GM06990 (cell line): ENCODE measurements around the gene C17orf114.

ENCODE experiments used
- DNase-seq: peaks from one replicate; pipeline ENCODE4 v3.0.0-alpha.2; 2011; ENCODE audit not compliant: insufficient read length; ENCODE audit errors: extremely low read depth
- H3K27me3 ChIP-seq: replicated peaks from 2 replicates; pipeline ENCODE4 v1.6.0; 2011; ENCODE audit warnings: low read length; ENCODE audit not compliant: control insufficient read depth, insufficient read depth
- H3K36me3 ChIP-seq: 2 replicates; pipeline ENCODE4 v1.5.1; 2011; ENCODE audit warnings: low read length; ENCODE audit not compliant: control insufficient read depth, insufficient read depth
- H3K4me3 ChIP-seq: replicated peaks from 2 replicates; pipeline ENCODE4 v1.5.1; 2011; ENCODE audit warnings: low read depth, mild to moderate bottlenecking, control low read depth, low read length
- TF ChIP-seq, protein P1 (sequence below): IDR thresholded peaks from 2 replicates; pipeline ENCODE4 v1.5.1; 2011; ENCODE audit warnings: low read length, control low read depth, mild to moderate bottlenecking, inconsistent platforms; ENCODE audit not compliant: insufficient read depth, poor library complexity, severe bottlenecking

C17orf114 gene

DNA sequence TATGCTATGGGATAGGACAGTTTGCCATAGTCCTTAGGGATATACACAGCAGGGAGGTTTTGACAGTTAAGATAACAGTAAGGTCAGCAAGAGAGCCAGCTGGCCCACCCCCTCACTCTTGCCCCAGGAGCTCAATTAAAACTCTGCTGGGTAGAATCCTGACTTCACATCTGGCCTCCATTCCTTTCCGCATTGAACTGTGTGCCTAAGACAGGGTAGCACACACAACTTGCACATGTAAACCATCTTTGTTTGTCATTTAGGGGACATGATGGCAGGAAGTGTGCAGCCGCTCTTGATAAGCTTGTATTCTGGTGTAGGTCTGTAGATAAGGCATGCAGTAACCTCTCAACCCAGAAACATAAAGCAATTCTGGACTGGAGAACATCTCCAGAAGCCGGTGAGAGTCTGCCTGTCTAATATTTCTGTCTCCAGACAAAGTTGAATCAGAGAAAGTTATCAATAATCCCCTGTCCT is 36.2 kb upstream of the C17orf114 start:
- Histone ChIP-seq H3K27me3 (no peaks in the 10 kb centered on the region), H3K36me3 (peaks cover 9% of the 10 kb centered on the region), H3K4me3 (no peak overlapping the region)
- TF ChIP-seq, protein P1, sequence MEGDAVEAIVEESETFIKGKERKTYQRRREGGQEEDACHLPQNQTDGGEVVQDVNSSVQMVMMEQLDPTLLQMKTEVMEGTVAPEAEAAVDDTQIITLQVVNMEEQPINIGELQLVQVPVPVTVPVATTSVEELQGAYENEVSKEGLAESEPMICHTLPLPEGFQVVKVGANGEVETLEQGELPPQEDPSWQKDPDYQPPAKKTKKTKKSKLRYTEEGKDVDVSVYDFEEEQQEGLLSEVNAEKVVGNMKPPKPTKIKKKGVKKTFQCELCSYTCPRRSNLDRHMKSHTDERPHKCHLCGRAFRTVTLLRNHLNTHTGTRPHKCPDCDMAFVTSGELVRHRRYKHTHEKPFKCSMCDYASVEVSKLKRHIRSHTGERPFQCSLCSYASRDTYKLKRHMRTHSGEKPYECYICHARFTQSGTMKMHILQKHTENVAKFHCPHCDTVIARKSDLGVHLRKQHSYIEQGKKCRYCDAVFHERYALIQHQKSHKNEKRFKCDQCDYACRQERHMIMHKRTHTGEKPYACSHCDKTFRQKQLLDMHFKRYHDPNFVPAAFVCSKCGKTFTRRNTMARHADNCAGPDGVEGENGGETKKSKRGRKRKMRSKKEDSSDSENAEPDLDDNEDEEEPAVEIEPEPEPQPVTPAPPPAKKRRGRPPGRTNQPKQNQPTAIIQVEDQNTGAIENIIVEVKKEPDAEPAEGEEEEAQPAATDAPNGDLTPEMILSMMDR: no peak
- DNase-seq: no peak

DNA sequence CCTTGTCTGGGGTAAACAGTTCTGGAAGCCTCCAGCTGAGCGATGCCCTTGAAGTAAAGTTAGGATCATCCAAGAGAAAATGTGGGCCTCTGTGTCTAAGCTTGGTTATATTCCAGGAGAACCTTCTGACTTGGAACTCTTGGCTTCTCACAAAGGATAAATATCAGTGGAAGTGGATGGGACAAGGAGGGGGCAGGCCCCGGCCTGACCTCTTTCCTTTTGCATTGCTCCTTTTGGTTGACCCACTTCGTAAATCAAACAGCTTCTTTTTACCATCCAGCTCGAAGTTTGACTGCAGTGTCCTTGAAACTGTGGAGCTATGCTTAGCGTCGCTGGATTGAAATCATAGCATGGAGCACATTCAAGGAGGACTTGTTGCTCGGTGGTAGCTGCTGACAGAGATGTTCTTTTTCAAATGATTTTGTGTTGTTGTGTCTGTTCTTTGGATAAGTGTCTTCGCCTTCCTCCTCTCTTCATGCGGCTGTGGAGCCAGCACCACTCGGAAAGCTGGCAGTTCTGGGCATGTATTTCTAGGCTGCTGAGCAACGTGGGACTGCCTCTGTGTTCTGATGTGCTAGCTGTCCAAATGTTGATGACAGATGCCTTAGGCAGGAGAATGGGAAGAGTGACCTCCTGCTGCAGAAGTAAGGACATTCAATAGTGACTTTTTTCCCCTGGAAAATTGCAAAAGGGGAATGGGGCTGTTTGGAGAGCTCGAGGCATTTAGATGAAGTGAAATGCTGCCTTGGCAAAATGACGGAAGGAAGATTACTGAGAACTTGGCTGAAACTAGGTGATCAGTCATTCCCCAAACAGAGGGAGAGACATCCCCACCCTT is 35.6 kb upstream of the C17orf114 start:
- Histone ChIP-seq H3K27me3 (no peaks in the 10 kb centered on the region), H3K4me3 (no peak overlapping the region), H3K36me3 (peaks cover 9% of the 10 kb centered on the region)
- TF ChIP-seq, protein P1: no peak
- no peak for DNase-seq

DNA sequence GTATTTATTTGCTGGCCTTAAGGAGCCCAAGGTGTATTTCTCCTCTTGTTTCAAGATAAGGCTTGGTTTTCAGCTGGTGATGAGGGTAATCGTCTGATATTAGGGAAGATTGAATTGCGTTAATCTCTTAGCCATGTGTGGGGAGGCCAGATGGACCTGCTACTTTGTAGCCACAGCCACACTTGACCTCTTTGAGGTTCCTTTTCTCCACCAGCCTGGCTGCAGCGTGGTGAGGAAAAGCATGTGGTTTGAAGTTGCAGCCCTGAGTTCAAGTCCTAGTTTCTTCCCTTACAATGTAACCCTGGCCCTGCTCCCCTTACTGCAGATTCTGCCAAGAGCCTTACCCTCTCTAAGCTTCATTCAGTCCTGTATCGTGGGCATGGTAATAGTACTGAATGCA is 34.1 kb upstream of the C17orf114 start:
- Histone ChIP-seq H3K36me3 (peaks cover 9% of the 10 kb centered on the region), H3K27me3 (no peaks in the 10 kb centered on the region), H3K4me3 (no peak overlapping the region)
- TF ChIP-seq, protein P1: no peak
- no peak for DNase-seq

DNA sequence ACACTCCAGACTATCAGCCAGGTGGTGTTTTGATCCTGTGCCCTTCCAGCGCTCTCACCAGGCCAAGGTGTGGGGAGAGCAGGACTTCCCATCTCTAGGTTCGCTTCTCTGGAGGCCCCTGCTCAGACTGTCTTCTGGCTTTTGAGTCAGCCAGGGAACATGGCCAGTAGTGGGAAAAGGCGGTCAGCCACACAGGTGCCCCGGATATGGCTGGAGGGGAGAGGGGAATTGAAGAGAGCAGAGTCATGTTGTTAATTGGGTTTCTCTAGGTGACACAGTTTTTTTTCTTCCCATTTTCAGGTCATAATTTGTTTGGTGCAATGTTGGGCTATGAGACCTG is 32.5 kb upstream of the C17orf114 start:
- Histone ChIP-seq H3K27me3 (no peaks in the 10 kb centered on the region), H3K4me3 (peak overlapping the region; percentile 87), H3K36me3 (peaks cover 9% of the 10 kb centered on the region)
- DNase-seq: no peak
- TF ChIP-seq, protein P1: no peak

DNA sequence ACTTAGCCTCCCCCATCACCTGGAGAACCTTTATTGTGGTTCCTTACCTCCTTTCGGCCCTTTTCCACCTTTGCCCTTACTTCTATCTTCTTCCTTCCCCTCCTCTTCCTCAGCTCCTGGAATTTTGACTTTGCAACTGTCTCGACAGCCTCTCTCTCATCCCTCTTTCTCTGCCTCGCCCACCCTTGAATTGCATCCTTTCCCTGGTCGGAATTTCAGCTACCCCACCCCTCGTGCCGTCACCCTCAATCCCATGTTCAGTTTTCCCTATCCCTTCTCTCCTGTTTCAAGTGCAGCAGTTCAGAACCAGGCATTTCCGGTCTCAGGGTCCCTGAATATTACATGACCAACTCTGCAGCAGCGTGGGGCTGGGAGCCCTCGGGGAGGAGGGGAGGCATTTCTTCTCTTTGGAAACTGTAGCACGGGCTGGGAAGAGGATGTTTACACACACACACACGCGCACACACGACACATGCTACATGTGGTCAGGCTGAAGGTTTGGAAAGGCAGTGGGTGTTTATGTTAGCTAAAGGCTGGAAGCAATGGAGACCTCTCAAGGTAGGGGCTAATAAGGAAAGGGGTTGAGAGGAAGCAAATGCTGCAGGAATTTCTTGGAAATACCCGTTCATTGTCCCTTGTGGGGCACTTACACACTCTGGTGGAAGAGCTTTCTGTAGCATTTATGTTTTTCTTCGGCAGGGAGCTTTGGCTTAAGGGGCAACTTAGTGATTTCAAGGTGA is 32.0 kb upstream of the C17orf114 start:
- no peak for DNase-seq
- no peaks in the 10 kb centered on the region for H3K27me3 ChIP-seq
- peaks cover 9% of the 10 kb centered on the region for H3K36me3 ChIP-seq
- H3K4me3 ChIP-seq: peak overlapping the region; percentile 87
- TF ChIP-seq, protein P1: no peak
